AG09309 (cell line): ENCODE results near the gene CORO7.
"Not testable (repeated sequence)": the region's sequence is repeated elsewhere in the genome, so short reads cannot be mapped to it uniquely, and the experiment has no call there.

Source experiments
- DNase-seq: peaks from one replicate; pipeline ENCODE4 v3.0.0-alpha.2; 2010; ENCODE audit warnings: low read depth
- H3K4me3 ChIP-seq: 2 replicates; pipeline ENCODE4 v1.5.1; 2011; ENCODE audit warnings: mild to moderate bottlenecking, low read depth, low read length, moderate library complexity; ENCODE audit not compliant: control insufficient read depth
- TF ChIP-seq, protein P1 (sequence below): IDR thresholded peaks from 2 replicates; pipeline ENCODE4 v1.5.1; 2011; ENCODE audit warnings: mild to moderate bottlenecking, low read depth, low read length, inconsistent platforms; ENCODE audit not compliant: insufficient read depth, control insufficient read depth; ENCODE audit errors: missing control alignments

The CORO7 gene

DNA sequence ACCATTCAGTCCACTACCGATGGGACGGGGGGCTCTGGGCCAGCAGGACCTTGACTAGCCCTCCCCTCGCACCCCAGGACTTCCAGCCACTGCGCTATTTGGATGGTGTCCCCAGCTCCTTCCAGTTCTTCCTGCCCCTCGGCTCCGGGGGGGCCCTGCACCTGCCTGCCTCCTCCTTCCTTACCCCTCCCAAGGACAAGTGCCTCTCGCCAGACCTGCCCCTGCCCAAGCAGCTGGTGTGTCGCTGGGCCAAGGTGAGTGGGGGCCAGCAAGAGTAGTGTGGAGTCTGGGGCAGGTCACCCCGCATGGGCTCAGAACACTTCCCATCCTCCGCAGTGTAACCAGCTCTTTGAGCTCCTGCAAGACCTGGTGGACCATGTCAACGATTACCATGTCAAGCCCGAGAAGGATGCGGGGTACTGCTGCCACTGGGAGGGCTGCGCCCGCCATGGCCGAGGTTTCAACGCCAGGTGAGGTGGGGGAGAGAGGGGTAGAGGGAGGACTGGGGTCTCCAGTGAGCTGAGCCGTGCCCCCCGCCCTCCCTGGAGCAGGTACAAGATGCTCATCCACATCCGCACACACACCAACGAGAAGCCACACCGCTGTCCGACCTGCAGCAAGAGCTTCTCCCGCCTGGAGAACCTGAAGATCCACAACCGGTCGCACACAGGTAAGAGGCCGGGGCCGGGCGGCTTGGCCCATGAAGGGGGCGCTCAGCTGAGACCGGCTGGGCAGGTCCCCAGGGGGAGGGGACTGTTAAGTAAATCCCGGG, 81.5 kb downstream of the CORO7 start:
- TF ChIP-seq, protein P1, sequence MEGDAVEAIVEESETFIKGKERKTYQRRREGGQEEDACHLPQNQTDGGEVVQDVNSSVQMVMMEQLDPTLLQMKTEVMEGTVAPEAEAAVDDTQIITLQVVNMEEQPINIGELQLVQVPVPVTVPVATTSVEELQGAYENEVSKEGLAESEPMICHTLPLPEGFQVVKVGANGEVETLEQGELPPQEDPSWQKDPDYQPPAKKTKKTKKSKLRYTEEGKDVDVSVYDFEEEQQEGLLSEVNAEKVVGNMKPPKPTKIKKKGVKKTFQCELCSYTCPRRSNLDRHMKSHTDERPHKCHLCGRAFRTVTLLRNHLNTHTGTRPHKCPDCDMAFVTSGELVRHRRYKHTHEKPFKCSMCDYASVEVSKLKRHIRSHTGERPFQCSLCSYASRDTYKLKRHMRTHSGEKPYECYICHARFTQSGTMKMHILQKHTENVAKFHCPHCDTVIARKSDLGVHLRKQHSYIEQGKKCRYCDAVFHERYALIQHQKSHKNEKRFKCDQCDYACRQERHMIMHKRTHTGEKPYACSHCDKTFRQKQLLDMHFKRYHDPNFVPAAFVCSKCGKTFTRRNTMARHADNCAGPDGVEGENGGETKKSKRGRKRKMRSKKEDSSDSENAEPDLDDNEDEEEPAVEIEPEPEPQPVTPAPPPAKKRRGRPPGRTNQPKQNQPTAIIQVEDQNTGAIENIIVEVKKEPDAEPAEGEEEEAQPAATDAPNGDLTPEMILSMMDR = no peak
- no peak overlapping the region for H3K4me3 ChIP-seq
- DNase-seq = no peak

- H3K4me3 ChIP-seq, DNase-seq: not testable (repeated sequence)
Observed at GRCh38 chr16:4333714-4334113, 82.7 kb downstream of the CORO7 start.

DNA sequence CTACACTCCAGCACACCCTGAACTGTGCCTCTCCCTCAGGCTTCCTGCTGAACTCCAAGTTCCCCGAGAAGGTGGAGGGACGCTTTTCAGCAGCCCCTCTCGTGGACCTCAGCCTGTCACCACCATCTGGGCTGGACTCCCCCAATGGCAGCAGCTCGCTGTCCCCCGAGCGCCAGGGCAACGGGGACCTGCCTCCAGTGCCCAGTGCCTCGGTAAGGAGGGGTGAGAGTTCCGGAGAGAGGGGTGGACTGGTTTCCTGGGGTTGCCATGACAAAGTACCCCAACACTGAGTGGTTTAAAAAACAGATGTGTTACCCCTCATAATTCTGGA, 83.1 kb downstream of the CORO7 start:
- DNase-seq = no peak
- TF ChIP-seq, protein P1 = no peak
- H3K4me3 ChIP-seq = no peak overlapping the region

DNA sequence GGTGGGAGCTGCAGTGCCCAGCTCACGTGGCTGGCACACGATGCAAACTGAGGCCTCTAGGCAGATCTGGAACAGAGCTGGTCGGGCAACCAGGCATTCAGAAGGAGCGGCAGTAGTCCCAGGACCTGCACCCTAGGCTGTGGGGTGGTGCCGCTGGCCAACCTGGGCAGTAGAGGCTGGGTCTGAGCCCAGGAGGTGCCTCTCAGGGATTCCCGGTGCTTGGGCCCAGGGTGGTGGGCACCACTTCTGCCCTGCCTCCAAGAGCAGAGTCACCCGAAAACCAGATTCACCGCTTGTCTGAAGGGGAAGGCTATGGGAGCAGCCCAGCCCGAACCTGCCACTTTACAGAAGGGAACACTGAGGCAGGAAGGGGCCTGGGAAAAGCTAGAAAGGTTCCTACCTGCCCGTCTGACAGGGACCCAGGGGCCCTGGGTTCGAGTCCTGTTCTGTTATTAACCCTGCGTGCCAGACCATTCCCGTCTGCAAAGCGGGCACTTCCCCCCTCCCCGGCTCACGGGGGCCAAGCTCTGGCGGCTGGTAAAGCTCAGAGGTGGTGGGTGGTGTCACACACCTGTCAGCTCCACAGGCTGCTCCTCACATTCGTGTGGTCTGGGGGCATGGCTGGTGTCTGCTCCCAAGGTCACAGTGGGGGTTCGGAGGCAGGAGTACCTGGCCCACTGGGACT, 83.6 kb downstream of the CORO7 start:
- no peak overlapping the region for H3K4me3 ChIP-seq
- TF ChIP-seq, protein P1 = no peak
- DNase-seq = no peak

DNA sequence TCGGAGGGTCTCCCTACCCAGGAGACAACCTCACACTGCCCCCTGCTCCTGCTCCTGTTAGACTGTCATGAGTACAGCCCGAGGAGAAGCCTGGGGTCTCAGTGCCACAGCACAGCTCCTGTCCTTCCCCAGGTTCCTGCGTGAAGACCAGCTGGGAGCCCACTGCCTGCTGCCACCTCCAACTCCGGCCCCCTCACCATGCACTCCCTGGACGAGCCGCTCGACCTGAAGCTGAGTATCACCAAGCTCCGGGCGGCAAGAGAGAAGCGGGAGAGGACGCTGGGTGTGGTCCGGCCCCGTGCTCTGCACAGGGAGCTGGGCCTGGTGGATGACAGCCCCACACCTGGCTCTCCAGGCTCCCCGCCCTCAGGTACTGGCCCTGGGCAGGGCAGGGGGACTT, 84.3 kb downstream of the CORO7 start:
- no peak overlapping the region for H3K4me3 ChIP-seq
- TF ChIP-seq, protein P1 = no peak
- DNase-seq = no peak

GRCh38 chr16:4330277-4330874, 86.0 kb downstream of the CORO7 start:
- no peak for DNase-seq
- TF ChIP-seq, protein P1 = peak; percentile 99
- H3K4me3 ChIP-seq = no peak overlapping the region
